HG02588 (cell line): ENCODE measurements around the gene RPL14.
A peak's percentile ranks its signal among the peaks of the same experiment; 100 is the strongest.
"Not testable (repeated sequence)": the region's sequence is repeated elsewhere in the genome, so short reads cannot be mapped to it uniquely, and the experiment has no call there.

ENCODE experiments used
- ATAC-seq: cut with Tn5 transposase; IDR thresholded peaks from one replicate; pipeline ENCODE4 v1.9.1; 2021; ENCODE audit warnings: mild to moderate bottlenecking, moderate library complexity; ENCODE audit not compliant: unreplicated experiment

The RPL14 gene

DNA sequence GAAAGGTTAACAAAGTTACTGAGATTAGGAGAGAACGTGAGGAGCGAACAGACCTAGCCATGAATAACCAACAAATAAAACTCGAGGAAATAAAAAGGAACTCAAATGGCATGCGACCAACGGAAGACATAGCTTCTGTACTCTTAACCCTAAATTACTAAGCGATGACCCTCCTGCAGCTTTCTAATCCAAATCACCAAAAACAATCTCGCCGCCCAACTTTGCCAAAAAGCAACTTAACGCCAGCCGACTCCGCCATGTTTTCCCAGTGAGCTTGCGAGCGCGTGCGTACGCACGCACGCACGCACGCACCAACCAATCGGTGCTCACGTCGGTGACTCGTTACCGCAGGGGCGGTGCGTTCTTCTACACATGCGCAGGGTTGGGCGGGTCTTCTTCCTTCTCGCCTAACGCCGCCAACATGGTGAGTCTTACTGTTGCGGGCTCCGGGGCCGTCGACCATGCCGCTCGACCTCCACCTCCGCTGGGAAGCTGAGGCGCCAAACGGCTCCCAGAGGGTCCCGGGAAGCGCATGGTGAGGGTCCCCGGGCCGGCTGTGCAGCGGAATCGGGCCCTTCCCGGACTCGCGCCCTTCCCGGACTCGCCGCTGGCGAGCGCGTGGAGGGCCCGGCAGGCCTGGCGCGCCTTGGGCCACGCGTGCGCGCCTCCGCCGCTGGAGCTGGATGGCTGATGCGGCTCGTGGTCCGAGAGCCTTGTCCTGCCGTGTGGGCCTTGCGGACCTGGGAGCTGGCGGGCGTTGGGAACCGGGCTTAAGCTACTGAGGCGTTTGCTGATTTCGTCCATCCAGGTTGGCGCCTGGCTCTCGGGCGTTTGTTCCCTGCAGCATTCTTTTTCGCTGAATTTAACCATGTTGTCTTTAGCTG, at the start of gene RPL14:
Gene RPL14, plus strand, starts transcription at position 400 of the 884 bp plus-strand sequence. Its CDS starts 133 bp downstream, at position 533.
- peak; percentile 61 for ATAC-seq

GRCh38 chr3:40407611-40408010, 49.5 kb upstream of the RPL14 start:
- no peak for ATAC-seq

DNA sequence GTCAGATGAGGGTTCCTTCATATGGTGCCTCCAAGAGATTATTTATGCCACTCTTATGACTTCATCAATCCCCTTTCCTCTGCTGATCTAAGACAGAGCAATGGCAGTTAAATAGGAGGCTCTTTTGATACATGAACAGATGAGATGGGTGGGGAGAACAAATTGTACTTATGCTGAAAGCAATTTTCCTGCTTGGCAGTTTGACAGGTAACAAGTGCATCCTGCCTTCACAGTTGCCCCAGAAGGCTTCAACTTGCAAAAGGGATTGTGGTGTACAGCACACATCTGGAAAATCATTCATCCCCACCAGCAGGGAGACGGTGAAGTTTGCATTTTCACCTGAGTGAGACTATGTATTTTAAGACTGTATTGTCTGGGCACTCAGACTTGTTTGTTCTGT, 42.9 kb upstream of the RPL14 start:
- ATAC-seq: no peak

DNA sequence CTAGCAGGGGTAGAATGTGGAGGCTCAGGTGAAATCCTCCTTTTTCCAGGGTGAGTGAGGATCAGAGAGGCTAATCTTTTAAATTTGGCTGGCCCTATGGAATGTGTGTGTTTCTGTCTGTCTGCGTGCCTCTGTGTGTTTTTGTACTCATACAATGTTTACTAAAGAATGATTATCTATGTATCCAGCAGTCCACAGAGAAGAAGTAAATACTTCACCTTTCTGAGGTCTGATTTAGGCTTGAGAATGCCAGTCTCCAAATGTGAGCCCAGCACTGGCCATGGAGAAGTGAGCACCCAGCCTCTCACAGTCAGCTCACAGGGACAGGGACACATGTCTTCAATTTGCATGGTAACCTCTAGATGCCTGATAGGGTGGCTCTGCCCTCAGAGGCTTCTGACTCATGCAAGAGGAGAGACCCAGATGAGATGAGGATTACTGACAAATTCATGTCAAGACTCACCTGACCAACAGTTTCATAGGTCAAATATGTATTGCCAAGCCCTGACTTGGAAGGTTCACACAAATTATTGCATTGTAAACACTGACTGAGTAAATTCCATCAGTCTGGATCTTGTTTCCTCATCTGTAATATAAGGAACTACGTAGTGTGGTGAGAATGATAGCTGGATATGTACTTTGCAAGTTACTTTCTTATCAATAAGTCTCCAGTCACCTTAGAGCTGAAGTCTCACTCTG, 39.1 kb upstream of the RPL14 start:
- ATAC-seq: no peak

DNA sequence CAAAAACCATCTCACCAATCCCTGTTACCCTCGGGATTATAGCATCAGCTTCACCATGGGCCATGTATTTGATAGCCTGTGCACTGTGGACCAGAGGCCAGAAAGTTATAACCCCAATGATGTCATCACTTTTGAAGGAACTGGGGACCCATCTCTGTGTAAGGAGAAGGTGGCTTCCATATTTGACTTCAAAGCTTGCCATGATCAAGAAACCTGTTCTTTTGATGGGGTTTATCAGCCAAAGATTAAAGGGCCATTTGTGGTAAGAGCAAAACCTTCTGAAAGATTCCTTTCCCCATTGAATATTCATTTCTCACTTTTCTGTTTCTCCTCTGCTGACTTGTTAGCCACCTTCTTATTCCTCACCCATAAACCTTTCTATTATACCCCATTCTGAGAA, 34.3 kb upstream of the RPL14 start:
- ATAC-seq: no peak

DNA sequence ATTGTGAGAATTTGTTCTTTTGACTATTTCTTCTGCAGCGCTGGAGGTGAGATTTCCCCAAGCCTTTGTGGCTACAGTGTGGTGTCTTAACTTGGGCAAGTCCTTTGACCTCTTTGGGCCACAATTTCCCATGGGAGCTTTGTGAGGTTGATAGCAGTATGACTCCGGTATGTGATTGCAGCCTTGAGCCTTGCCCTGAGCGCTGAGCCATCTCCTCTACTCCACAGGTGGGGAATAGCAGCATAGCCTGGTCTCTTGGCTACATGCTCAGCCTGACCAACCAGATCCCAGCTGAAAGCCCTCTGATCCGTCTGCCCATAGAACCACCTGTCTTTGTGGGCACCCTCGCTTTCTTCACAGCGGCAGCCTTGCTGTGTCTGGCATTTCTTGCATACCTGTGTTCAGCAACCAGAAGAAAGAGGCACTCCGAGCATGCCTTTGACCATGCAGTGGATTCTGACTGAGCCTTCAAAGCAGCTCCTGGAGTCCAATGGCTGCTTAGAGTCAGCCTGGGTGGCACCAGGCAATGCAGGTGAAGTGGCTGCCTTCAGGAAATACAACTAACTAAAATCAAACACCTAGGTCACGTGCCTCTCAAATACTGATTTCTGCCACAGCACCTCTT, 30.0 kb upstream of the RPL14 start:
- no peak for ATAC-seq

DNA sequence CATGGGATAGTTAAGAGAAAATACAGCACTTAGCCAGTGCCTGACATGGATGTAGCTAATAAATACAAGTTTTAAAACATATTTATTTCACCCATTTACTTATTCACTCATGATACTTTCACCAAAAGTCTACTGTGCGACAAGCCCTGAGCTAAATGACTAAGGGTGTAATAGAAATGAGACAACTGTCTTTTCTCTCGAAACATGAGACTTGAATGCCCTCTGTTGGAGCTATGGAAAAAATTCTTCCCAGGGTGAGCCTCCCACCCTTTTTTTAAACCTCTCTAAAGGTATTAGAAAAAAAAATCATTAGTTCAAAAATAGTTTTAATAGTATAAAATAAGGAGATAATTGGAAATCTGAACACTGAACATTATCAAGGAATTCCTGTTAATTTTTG, 24.3 kb upstream of the RPL14 start:
- ATAC-seq: no peak

- no peak for ATAC-seq
Measured at GRCh38 chr3:40437889-40438288, 19.2 kb upstream of the RPL14 start.

DNA sequence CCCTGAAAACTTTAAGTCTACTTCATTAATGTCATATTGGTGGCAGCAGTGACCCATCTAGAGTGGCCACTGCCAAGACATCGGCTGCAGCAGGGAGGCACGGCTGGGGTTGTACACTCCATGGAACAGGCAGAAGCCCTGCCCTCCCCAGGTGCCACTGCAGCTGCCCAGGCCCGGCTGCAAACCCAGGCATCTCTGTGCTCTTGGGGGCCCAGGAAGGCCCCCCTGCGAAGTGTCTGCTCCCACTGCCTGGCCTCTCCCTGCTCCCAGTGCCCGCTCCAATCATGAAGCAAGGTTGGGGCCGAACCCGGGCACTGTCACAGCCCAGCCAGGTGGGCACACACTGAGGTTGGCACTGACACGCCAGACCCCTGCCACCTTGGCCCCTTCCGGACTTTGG, 12.1 kb upstream of the RPL14 start:
- no peak for ATAC-seq

DNA sequence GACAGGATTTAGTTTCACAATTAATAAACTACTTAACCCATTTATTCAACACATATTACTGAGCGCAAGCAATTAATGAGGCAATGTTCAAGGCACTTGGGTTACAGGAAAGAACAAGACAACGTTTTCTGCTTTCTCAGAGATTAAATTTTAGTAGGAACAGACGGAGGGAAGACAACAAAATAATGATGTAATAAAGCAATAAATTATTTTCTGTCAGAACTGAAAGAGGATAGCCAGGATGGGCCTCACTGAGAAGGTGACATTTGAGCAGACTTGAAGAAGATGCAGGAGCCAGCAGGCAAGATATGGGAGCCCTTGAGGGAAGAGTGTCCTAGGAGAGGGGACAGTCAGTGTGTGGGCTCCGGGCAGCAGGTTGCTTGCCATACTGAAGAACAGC, 11.3 kb upstream of the RPL14 start:
- no peak for ATAC-seq

DNA sequence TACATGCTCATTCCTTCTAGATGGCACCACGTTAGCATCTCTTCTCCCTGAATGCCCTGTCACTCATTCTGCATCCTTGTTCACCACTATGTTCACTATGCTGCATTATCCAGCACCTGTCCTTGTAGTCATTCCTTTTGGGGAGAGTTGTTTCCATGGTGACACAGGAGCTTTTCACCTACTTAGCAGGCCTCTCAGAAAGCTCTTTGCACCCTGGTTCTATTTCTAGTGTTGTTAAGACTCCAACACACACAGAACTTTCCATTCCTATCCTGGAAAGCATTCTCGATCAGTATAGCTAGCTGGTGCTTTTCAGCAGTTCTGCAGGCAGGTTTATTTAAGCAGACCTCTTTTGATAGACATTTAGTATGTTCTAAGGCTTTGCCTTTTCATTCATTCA, 6.7 kb upstream of the RPL14 start:
- ATAC-seq: no peak

DNA sequence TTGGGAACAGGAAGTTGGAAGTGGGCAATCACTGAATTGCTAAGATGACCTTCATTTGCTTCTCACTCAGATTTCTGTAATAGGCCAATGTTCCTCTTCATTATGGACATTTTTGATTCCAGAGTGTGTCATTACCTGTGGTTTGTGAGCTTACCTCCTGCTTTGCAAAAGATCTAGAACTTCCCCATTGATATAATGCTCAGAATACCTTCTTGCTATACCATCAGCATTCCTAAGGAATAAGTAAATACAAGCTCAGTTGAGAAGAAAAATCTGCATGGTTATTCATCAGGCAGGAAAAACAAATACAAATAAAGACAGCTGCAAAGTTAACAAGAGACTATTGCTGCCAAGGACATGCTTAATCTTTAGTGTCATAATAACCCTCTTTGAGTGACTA, 5.6 kb upstream of the RPL14 start:
- no peak for ATAC-seq

- ATAC-seq: no peak
Measured at GRCh38 chr3:40452057-40452456, 5.1 kb upstream of the RPL14 start.

DNA sequence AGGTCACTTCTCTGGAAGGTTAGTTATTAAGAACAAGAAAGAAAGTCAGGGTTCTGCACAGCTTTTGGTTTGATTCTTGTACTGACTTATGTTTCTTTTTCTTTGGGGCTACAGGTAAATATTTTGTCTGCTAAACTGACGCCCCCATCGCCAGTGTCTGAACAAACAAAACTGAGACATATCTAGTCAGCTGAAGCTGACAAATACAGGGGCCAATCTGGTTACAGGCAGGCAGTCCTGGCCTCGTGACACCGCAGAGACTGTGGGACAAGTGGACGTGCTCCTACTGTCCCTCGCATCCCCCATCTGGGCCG, 4.6 kb upstream of the RPL14 start:
- no peak for ATAC-seq

- ATAC-seq: peak; percentile 93
Measured at GRCh38 chr3:40452876-40453730, 4.0 kb upstream of the RPL14 start.

DNA sequence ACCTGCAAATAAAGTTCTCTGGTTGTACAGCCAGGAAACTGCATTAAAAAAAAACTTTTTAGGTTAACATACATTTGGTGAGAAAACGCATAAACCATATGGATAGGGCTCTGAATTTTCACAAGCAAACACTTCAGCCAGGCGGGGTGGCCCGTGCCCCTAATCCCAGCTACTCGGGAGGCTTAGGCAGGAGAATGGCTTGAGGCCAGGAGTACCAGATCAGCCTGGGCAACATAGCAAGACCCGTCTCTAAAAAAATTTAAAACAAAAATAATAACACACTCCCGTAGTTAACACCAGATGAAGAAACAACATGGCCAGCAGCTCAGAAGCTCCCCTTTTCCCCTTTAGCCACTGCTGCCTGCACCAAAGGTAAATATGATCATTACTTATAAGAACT, 3.2 kb upstream of the RPL14 start:
- ATAC-seq: no peak

- ATAC-seq: no peak
Measured at GRCh38 chr3:40455328-40455727, 1.8 kb upstream of the RPL14 start.

GRCh38 chr3:40456279-40456939, 730 bp upstream of the RPL14 start:
- no peak for ATAC-seq

GRCh38 chr3:40458473-40458872, 1.3 kb downstream of the RPL14 start:
- no peak for ATAC-seq

DNA sequence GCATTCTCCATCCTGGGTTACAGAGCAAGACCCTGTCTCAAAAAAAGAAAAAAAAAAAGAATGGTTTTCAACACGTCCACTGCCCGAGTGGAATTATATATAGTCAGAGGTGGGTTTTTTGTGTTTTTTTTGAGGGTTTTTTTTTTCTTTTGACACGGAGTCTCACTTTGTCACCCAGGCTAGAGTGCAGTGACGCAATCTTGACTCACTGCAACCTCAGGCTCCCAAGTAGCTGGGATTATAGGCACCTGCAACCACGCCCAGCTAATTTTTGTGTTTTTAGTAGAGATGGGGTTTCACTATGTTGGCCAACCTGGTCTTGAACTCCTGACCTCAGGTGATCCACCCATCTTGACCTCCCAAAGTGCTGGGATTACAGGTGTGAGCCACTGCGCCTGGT, 3.3 kb downstream of the RPL14 start:
- not testable (repeated sequence) for ATAC-seq

DNA sequence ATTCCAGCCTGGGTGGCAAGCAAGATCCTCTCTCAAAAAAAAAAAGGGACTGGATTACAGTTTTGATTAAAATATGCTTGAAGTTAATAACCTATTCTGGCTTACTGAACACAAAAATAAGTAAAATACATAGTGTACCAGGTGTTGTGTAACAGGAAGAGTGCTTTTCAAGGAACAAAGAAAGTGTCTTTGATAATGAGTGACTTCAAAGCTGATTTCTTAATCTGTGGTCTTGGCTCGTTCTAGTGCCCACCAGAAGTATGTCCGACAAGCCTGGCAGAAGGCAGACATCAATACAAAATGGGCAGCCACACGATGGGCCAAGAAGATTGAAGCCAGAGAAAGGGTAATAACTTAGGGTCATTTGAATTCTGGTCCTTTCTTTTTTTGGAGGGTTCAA, 4.0 kb downstream of the RPL14 start:
- ATAC-seq: no peak
